Panc1 (cell line): ENCODE measurements around the gene PDE11A. TPM values are rescaled to one million over a fixed set of nuclear protein-coding genes. Genes with fewer than 3 reads are reported as not detected.

Source experiments
- ATAC-seq: fragments of 200-7000 bp; cut with Tn5 transposase; 2 replicates; pipeline ENCODE4 v1.9.1; 2020; ENCODE audit warnings: mild to moderate bottlenecking, moderate library complexity
- BruUV-seq: library from RNA; stranded (reverse); fragments of 400-500 nt; replicated peaks from 2 replicates; lab custom pipeline; 2021; lab: Mats Ljungman, UMichigan
- CTCF ChIA-PET: fragments of 300-600 bp; sonication (Branson Sonifier 250); formaldehyde crosslinking; loops from one replicate; lab custom pipeline; 2022; ENCODE audit warnings: antibody characterized with exemption; lab: Charles Lee
- POLR2A ChIA-PET: fragments of 300-600 bp; sonication (Branson Sonifier 250); formaldehyde crosslinking; loops from one replicate; lab custom pipeline; 2022; ENCODE audit warnings: antibody characterized with exemption; lab: Charles Lee
- DNase-seq: peaks from one replicate; pipeline ENCODE4 v3.0.0-alpha.2; 2010; ENCODE audit warnings: low read depth, low spot score
- H3K27ac ChIP-seq: 2 replicates; pipeline ENCODE4 v1.5.1; 2011; ENCODE audit warnings: mild to moderate bottlenecking, low read length, inconsistent platforms
- H3K27me3 ChIP-seq: fragments of 200-500 bp; sonication (Bioruptor generic); 2 replicates; pipeline ENCODE4 v1.6.0; 2014; ENCODE audit warnings: low read length, inconsistent platforms; ENCODE audit not compliant: control insufficient read depth, insufficient read depth
- H3K36me3 ChIP-seq: fragments of 200-500 bp; sonication (Bioruptor generic); 2 replicates; pipeline ENCODE4 v1.5.1; 2014; ENCODE audit warnings: inconsistent platforms, mild to moderate bottlenecking, low read length, moderate library complexity; ENCODE audit not compliant: control insufficient read depth, insufficient read depth
- H3K4me1 ChIP-seq: 2 replicates; pipeline ENCODE4 v1.5.1; 2011; ENCODE audit warnings: inconsistent platforms, mild to moderate bottlenecking, low read length, moderate library complexity; ENCODE audit not compliant: control insufficient read depth, insufficient read depth
- H3K4me3 ChIP-seq, 2 experiments: 2 replicates each; pipeline ENCODE4 v1.5.1; 2011 to 2012; ENCODE audit warnings: low read depth in 2 of 2, low read length in 2 of 2, mild to moderate bottlenecking in 2 of 2, inconsistent platforms in 1 of 2, moderate library complexity in 1 of 2
- H3K9me3 ChIP-seq: fragments of 200-500 bp; sonication (Bioruptor generic); 2 replicates; pipeline ENCODE4 v1.5.1; 2014; ENCODE audit warnings: low read depth, mild to moderate bottlenecking, inconsistent platforms, low read length, moderate library complexity; ENCODE audit not compliant: control insufficient read depth, insufficient read depth
- POLR2AphosphoS5 ChIP-seq: IDR thresholded peaks from 2 replicates; pipeline ENCODE4 v1.6.1; 2012; ENCODE audit warnings: mild to moderate bottlenecking, low read depth, low read length, moderate library complexity
- SIN3A ChIP-seq: IDR thresholded peaks from 2 replicates; pipeline ENCODE4 v1.6.1; 2012; ENCODE audit warnings: low read depth, mild to moderate bottlenecking, low read length, moderate library complexity, borderline replicate concordance; ENCODE audit not compliant: insufficient read depth
- TCF7L2 ChIP-seq: IDR thresholded peaks from 2 replicates; pipeline ENCODE4 v1.6.1; 2011; ENCODE audit warnings: mild to moderate bottlenecking, low read depth, low read length, inconsistent platforms
- in situ Hi-C: cut with HindIII; loops from 2 replicates; pipeline ENCODE4 v1.10.0; 2016; ENCODE audit warnings: low sequenced_read_pairs, low pct_unique_long_range_greater_than_20kb
- intact Hi-C: fragments of 100-400 bp; cut with micrococcal nuclease; formaldehyde crosslinking; loops from one replicate; pipeline ENCODE4 v1.10.0; 2022; ENCODE audit not compliant: unreplicated experiment
- total RNA-seq: library from RNA; stranded (reverse); gene quantifications from one replicate; pipeline ENCODE4 v1.2.1, GENCODE V29; 2021; ENCODE audit not compliant: unreplicated experiment
- TF ChIP-seq, protein P1 (sequence below), 2 experiments: IDR thresholded peaks; 2 replicates each; pipeline ENCODE4 v1.6.1; 2011 to 2012; ENCODE audit warnings: low read depth in 2 of 2, control low read depth in 1 of 2, low read length in 1 of 2, mild to moderate bottlenecking in 1 of 2, moderate library complexity in 1 of 2; ENCODE audit not compliant: insufficient read depth in 1 of 2
- TF ChIP-seq, protein P2 (sequence below): fragments of 450-650 bp; IDR thresholded peaks from 2 replicates; pipeline ENCODE4 v1.5.1; 2017; ENCODE audit warnings: mild to moderate bottlenecking

PDE11A gene
- total RNA-seq, 1 experiment from 2014 or later: not detected

DNA sequence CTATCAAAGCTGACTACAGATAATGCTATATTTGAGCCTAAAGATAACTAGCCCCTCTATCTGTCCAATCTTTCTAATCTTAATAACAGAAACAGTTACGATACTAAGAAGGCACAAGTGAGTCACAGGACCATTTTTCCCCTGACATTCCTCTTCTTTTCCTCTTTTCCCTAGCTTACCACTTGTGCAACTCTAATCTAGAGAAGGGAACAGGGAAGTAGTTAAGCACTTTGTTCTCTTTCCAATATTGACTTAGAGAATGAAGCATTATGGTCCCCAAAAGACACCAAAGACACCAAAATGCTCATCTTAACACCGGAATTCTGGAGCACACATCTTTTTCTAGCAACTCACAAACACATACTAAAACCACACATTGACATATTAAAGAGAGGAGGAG is 1.8 kb downstream of the PDE11A start:
- ChIA-PET POLR2A (no interaction called here), CTCF (no interaction called here)
- TF ChIP-seq TCF7L2: no peak
- TF ChIP-seq SIN3A: no peak
- TF ChIP-seq, protein P1, sequence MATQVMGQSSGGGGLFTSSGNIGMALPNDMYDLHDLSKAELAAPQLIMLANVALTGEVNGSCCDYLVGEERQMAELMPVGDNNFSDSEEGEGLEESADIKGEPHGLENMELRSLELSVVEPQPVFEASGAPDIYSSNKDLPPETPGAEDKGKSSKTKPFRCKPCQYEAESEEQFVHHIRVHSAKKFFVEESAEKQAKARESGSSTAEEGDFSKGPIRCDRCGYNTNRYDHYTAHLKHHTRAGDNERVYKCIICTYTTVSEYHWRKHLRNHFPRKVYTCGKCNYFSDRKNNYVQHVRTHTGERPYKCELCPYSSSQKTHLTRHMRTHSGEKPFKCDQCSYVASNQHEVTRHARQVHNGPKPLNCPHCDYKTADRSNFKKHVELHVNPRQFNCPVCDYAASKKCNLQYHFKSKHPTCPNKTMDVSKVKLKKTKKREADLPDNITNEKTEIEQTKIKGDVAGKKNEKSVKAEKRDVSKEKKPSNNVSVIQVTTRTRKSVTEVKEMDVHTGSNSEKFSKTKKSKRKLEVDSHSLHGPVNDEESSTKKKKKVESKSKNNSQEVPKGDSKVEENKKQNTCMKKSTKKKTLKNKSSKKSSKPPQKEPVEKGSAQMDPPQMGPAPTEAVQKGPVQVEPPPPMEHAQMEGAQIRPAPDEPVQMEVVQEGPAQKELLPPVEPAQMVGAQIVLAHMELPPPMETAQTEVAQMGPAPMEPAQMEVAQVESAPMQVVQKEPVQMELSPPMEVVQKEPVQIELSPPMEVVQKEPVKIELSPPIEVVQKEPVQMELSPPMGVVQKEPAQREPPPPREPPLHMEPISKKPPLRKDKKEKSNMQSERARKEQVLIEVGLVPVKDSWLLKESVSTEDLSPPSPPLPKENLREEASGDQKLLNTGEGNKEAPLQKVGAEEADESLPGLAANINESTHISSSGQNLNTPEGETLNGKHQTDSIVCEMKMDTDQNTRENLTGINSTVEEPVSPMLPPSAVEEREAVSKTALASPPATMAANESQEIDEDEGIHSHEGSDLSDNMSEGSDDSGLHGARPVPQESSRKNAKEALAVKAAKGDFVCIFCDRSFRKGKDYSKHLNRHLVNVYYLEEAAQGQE (IDR thresholded peaks at IDR 0.05; ENCODE audit: insufficient read depth in 1 of 2, low read depth in 2 of 2, low read length in 1 of 2): no peak
- TF ChIP-seq POLR2AphosphoS5: no peak
- TF ChIP-seq, protein P2, sequence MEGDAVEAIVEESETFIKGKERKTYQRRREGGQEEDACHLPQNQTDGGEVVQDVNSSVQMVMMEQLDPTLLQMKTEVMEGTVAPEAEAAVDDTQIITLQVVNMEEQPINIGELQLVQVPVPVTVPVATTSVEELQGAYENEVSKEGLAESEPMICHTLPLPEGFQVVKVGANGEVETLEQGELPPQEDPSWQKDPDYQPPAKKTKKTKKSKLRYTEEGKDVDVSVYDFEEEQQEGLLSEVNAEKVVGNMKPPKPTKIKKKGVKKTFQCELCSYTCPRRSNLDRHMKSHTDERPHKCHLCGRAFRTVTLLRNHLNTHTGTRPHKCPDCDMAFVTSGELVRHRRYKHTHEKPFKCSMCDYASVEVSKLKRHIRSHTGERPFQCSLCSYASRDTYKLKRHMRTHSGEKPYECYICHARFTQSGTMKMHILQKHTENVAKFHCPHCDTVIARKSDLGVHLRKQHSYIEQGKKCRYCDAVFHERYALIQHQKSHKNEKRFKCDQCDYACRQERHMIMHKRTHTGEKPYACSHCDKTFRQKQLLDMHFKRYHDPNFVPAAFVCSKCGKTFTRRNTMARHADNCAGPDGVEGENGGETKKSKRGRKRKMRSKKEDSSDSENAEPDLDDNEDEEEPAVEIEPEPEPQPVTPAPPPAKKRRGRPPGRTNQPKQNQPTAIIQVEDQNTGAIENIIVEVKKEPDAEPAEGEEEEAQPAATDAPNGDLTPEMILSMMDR: no peak
- no peak for ATAC-seq
- no peak overlapping the region for H3K4me3 ChIP-seq
- H3K27me3 ChIP-seq: peaks cover 12% of the 10 kb centered on the region
- BruUV-seq: no TSS peak
- no peak overlapping the region for H3K27ac ChIP-seq
- in situ Hi-C loops: no loop called here
- no peak for DNase-seq
- H3K36me3 ChIP-seq: no peaks in the 10 kb centered on the region
- peaks cover 5% of the 10 kb centered on the region; the same call in 1 of the 2 replicates for H3K4me1 ChIP-seq
- no peaks in the 10 kb centered on the region for H3K9me3 ChIP-seq
- intact Hi-C loops: no loop called here

DNA sequence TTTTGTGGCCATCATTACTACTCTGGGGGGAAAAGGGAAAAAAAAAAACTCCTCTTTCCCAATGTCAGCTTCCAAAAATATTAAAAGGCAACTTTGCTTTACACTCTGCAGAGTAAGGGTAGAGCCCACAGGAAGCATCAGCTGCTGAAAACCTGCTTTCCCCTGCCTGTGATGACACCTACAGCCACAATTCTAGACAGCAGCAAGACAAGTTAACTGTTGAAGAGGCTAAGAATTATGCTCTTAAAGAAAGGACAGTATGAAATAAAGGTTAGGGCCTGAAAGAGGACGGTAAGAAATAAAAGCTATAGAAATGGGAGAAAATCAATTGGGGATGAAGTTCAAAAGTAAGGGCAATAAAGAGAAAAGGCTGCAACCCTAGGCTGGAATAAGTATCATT is 3.0 kb downstream of the PDE11A start:
- in situ Hi-C loops (no loop called here), intact Hi-C loops (no loop called here)
- Histone ChIP-seq H3K27ac (no peak overlapping the region), H3K4me1 (peaks cover 5% of the 10 kb centered on the region; the same call in 1 of the 2 replicates), H3K4me3 (no peak overlapping the region), H3K36me3 (no peaks in the 10 kb centered on the region), H3K9me3 (no peaks in the 10 kb centered on the region), H3K27me3 (peaks cover 12% of the 10 kb centered on the region)
- POLR2A ChIA-PET: no interaction called here
- ATAC-seq: no peak
- no peak for DNase-seq
- BruUV-seq: no TSS peak
- CTCF ChIA-PET: no interaction called here
- TF ChIP-seq, protein P1 (IDR thresholded peaks at IDR 0.05; ENCODE audit: insufficient read depth in 1 of 2, low read depth in 2 of 2, low read length in 1 of 2): no peak
- TF ChIP-seq TCF7L2: no peak
- TF ChIP-seq POLR2AphosphoS5: no peak
- TF ChIP-seq, protein P2: no peak
- TF ChIP-seq SIN3A: no peak
